ENCODE measurements around the gene DMXL2.
A peak's percentile ranks its signal among the peaks of the same experiment; 100 is the strongest.

The DMXL2 gene

DNA sequence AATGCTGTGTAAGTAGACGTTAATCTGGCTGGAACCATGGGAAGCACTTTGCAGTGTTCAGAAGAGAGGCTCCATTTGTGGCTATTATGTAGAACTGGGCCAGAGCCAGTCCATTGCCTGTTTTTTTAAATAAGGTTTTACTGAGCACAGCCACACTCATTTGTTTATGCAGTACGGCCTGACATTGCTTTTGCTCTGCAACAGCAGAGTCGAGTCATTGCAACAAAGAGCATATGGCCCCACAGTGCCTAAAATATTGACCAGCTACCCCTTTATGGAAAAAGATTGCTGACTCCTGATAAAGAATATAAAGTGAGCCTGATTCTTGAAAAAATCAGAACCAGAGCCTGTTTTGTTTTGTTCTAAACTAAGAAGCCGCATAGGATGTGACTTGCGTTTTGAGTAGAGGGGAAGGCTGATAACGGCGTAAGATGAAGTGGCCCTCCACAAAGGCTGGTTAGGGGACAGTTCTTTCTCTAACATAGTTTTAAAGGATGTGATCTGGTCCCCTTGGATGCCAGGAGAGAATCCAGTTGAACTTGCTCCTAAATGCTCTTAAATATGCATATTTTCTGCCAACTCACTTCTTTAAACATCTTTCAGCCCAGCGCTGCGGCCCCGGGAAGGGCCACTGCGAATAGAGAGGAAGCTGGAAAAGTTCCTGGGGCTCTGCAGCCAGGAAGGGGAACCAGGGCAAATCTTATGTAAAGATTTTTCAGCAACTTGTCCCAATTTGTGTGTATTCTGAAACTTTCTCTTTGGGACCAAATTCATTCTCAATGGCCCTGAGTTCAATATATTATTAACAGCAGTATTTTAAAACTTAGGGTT is 216.7 kb downstream of the DMXL2 start:
- no peak for DNase-seq (ENCODE audit: low spot score)

DNA sequence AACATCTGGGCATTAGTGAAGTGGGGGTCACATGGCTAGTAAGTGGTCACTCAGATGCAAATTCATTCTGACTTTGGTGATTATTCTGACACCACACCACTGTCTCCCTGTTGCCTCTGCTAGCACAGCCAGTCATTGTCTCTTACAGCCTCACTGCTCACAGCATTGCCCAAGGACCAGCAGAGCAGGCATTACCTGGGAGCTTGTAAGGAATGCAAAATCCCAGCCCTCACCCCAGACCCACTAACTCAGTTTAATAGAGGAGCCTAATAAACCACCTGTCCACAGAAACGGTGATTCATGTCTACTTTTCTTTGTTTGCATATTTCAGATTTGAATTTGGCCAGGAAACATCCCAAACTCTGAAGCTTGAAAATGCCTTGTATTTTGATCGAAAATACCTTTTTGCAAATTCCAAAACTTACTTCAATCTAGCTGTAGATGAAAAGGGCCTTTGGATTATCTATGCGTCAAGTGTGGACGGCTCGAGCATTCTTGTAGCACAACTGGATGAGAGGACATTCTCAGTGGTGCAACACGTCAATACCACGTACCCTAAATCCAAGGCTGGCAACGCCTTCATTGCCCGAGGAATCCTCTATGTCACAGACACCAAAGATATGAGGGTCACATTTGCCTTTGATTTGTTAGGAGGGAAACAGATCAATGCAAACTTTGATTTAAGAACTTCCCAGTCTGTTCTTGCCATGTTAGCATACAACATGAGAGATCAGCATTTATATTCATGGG is 218.4 kb downstream of the DMXL2 start:
- no peak for DNase-seq (ENCODE audit: low spot score)

DNA sequence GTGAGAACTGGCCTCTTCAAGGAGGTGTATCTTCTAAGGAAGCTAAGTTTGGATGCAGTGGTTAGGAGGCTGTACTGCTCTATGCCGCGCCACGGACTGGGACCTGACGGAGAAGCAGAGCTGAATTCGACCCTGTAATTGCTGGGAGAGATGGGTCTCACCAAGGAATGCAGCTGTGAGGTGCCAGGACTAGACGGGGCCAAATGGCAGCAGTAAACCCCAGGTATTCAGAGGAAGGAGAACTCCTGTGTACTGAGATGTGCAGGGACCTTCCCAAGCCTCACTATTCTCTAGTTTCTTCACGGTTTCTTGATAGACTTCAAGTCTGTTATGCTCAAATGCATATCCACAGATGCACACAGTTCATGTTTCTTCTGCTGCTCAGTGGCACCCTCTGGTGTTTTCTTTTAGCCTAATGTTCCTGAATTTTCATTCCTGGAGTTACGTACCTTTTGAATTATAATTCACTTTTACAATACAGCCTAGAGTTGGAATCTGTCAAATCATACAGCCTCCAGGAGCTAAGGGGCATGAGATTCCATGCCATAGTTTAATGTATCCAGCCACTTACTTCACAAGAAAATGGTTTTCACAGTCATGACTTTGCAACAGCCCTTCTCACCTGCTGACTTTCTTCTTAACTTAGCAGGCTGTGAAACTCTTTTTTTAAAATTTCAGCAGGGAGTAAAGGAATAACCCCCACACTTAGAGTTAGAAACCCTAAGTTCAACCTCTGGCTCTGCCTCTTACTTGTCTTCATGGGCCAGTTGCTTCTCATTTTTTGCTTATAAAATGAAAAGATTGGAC is 219.3 kb downstream of the DMXL2 start:
- DNase-seq (ENCODE audit: low spot score) = peak; percentile 16

DNA sequence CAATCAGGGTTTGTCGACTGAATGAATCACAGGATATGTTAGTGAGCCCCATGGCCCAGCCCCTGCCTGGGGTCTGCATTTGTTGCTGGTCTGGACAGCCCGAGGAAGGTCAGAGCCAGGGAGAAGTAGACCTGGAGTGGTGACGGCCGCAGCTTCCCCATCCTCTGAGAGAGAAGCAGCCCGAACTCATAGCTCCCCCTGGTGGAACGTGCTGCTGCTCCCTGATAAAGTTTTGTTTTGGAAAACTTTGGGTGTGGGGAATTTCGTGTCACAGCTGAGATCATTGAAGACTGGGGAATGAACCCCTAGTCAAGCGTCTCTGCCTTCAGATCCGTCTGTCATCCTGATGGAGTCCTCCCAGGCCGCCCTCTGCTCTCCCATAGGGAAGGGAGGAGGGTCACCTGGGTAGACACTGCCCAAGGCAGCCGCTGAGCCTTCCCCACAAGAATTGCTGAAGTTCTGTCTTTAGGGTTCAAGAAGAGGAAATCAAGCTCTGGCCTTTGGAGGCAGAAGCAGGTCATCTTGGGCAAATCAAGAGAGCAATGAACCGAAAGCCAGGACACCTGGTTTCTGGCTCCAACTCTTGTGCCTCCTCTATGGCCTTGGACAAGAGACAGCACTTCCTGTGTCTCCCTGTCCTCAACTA is 220.6 kb downstream of the DMXL2 start:
- DNase-seq (ENCODE audit: low spot score) = no peak

DNA sequence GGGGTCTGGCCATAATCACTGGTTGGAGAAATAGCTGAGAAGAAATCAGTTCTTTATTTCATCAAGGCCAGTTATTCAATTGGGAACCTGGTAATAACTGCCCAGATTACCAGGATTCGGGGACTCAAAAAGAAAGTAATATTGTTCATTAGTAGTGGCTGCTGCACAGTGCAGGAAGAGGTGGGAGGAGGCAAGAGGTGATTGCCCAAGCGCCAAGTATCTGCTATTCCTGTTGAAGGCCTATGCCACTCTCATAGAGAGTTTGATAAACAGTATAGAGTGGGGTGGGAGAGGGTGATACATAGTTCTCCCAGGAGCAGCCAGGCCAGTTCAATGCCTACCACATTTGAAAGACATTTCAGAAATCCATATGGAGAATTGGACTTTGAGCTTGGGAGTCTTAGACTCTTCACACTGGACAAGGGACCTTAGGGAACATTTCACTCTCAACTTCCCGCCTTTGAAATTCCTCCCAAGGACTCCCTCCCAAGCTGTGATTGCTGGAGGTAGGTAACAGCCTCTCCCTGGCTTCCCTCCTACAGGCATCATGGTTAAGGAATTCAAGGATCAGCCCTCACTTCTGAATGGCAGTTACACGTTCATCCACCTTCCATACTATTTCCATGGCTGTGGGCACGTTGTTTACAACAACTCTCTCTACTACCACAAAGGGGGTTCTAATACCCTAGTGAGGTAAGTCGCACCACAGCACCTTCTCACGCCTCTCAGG is 221.4 kb downstream of the DMXL2 start:
- no peak for DNase-seq (ENCODE audit: low spot score)

DNA sequence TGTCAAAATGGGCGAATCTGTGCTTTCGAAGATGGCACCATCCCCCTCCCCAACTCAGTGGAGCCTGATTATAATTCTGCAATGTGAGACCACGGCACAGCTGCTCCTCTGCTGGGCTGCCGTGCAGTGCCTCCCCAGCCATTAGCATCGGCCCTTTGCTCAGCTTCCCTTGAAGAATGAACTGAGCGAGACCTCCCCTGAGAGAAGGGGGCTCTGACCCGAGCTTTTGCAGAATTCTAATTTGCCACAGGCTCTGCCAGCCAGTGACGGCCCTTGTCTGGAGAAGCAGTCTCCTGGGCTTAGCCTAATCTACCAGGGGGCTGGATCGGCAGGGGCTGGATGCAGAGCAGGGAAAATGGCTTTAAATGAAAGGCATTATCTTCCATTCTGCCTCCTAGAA is 223.9 kb downstream of the DMXL2 start:
- DNase-seq (ENCODE audit: low spot score) = no peak

Data from LoVo (cell line).